Activated naive CD4-positive, alpha-beta T cell treated with anti-CD3 and anti-CD28 coated beads, Interleukin-2, amount 10 ng/mL, durations not matched to agents 7 days and 5 days (primary cell): Measurements from ENCODE around the gene MMS22L.

ENCODE experiments used
- CTCF ChIA-PET: fragments of 350-600 bp; sonication (Branson Sonifier 250); formaldehyde crosslinking; loops from one replicate; lab custom pipeline; 2021; ENCODE audit warnings: antibody characterized with exemption; lab: Charles Lee
- DNase-seq: peaks from one replicate; pipeline ENCODE4 v3.0.0-alpha.2; 2020
- H3K27ac Mint-ChIP-seq: one replicate; pipeline ENCODE4 v1.8.0; 2021; ENCODE audit warnings: mild to moderate bottlenecking, moderate library complexity, mixed read lengths
- H3K27me3 Mint-ChIP-seq: one replicate; pipeline ENCODE4 v1.8.0; 2021; ENCODE audit warnings: mild to moderate bottlenecking, mixed read lengths
- H3K36me3 Mint-ChIP-seq: one replicate; pipeline ENCODE4 v1.8.0; 2021; ENCODE audit warnings: mixed read lengths
- H3K4me1 Mint-ChIP-seq: one replicate; pipeline ENCODE4 v1.8.0; 2021; ENCODE audit warnings: mixed read lengths
- H3K4me3 Mint-ChIP-seq: one replicate; pipeline ENCODE4 v1.8.0; 2021; ENCODE audit warnings: mild to moderate bottlenecking, moderate library complexity, mixed read lengths
- H3K9me3 Mint-ChIP-seq: one replicate; pipeline ENCODE4 v1.8.0; 2021; ENCODE audit warnings: mixed read lengths

Gene MMS22L

GRCh38 chr6:97150932-97151331 lies 132.1 kb downstream of the MMS22L start:
- H3K4me3 Mint-ChIP-seq, result no peak overlapping the region
- H3K9me3 Mint-ChIP-seq, result peaks cover 3% of the 10 kb centered on the region
- H3K27me3 Mint-ChIP-seq, result no peaks in the 10 kb centered on the region
- CTCF ChIA-PET, result no interaction called here
- no peak for DNase-seq
- H3K4me1 Mint-ChIP-seq, result no peaks in the 10 kb centered on the region
- H3K36me3 Mint-ChIP-seq, result peaks cover 32% of the 10 kb centered on the region
- no peak overlapping the region for H3K27ac Mint-ChIP-seq

GRCh38 chr6:97147421-97147820 lies 135.6 kb downstream of the MMS22L start:
- Mint-ChIP-seq H3K9me3 (no peaks in the 10 kb centered on the region), H3K4me1 (no peaks in the 10 kb centered on the region), H3K27ac (no peak overlapping the region), H3K27me3 (no peaks in the 10 kb centered on the region), H3K4me3 (no peak overlapping the region), H3K36me3 (peaks cover 34% of the 10 kb centered on the region)
- DNase-seq, result no peak
- CTCF ChIA-PET, result no interaction called here

- no peaks in the 10 kb centered on the region for H3K9me3 Mint-ChIP-seq
- CTCF ChIA-PET, result no interaction called here
- DNase-seq, result no peak
- no peaks in the 10 kb centered on the region for H3K27me3 Mint-ChIP-seq
- H3K27ac Mint-ChIP-seq, result no peak overlapping the region
- no peak overlapping the region for H3K4me3 Mint-ChIP-seq
- H3K4me1 Mint-ChIP-seq, result no peaks in the 10 kb centered on the region
- H3K36me3 Mint-ChIP-seq, result peaks cover 29% of the 10 kb centered on the region
These were observed 137.3 kb downstream of the MMS22L start for GRCh38 chr6:97145691-97146090.

GRCh38 chr6:97141756-97142155 lies 141.3 kb downstream of the MMS22L start:
- H3K4me3 Mint-ChIP-seq, result no peak overlapping the region
- H3K4me1 Mint-ChIP-seq, result no peaks in the 10 kb centered on the region
- no peak overlapping the region for H3K27ac Mint-ChIP-seq
- peaks cover 15% of the 10 kb centered on the region for H3K36me3 Mint-ChIP-seq
- DNase-seq, result no peak
- no peaks in the 10 kb centered on the region for H3K9me3 Mint-ChIP-seq
- no peaks in the 10 kb centered on the region for H3K27me3 Mint-ChIP-seq
- CTCF ChIA-PET, result no interaction called here

GRCh38 chr6:97138581-97138980 lies 144.4 kb downstream of the MMS22L start:
- CTCF ChIA-PET, result no interaction called here
- Mint-ChIP-seq H3K27me3 (no peaks in the 10 kb centered on the region), H3K4me1 (no peaks in the 10 kb centered on the region), H3K4me3 (no peak overlapping the region), H3K36me3 (peaks cover 2% of the 10 kb centered on the region), H3K27ac (no peak overlapping the region), H3K9me3 (no peaks in the 10 kb centered on the region)
- DNase-seq, result no peak

GRCh38 chr6:97136626-97137358 lies 146.2 kb downstream of the MMS22L start:
- no peaks in the 10 kb centered on the region for H3K9me3 Mint-ChIP-seq
- H3K36me3 Mint-ChIP-seq, result peaks cover 1% of the 10 kb centered on the region
- no peak for DNase-seq
- no peak overlapping the region for H3K27ac Mint-ChIP-seq
- H3K27me3 Mint-ChIP-seq, result no peaks in the 10 kb centered on the region
- CTCF ChIA-PET, result no interaction called here
- no peaks in the 10 kb centered on the region for H3K4me1 Mint-ChIP-seq
- no peak overlapping the region for H3K4me3 Mint-ChIP-seq

GRCh38 chr6:97133067-97133466 lies 149.9 kb downstream of the MMS22L start:
- DNase-seq, result no peak
- Mint-ChIP-seq H3K9me3 (no peaks in the 10 kb centered on the region), H3K4me3 (no peak overlapping the region), H3K36me3 (peaks cover 1% of the 10 kb centered on the region), H3K27me3 (no peaks in the 10 kb centered on the region), H3K4me1 (no peaks in the 10 kb centered on the region), H3K27ac (no peak overlapping the region)
- CTCF ChIA-PET, result no interaction called here

GRCh38 chr6:97129106-97129505 lies 153.9 kb downstream of the MMS22L start:
- Mint-ChIP-seq H3K4me3 (no peak overlapping the region), H3K4me1 (no peaks in the 10 kb centered on the region), H3K27me3 (no peaks in the 10 kb centered on the region), H3K9me3 (no peaks in the 10 kb centered on the region), H3K36me3 (no peaks in the 10 kb centered on the region), H3K27ac (no peak overlapping the region)
- DNase-seq, result no peak
- CTCF ChIA-PET, result no interaction called here

- Mint-ChIP-seq H3K27me3 (no peaks in the 10 kb centered on the region), H3K36me3 (no peaks in the 10 kb centered on the region), H3K9me3 (no peaks in the 10 kb centered on the region), H3K27ac (no peak overlapping the region), H3K4me3 (no peak overlapping the region), H3K4me1 (no peaks in the 10 kb centered on the region)
- no peak for DNase-seq
- CTCF ChIA-PET, result no interaction called here
These were observed 154.5 kb downstream of the MMS22L start for GRCh38 chr6:97128507-97128906.

- CTCF ChIA-PET, result no interaction called here
- H3K4me1 Mint-ChIP-seq, result no peaks in the 10 kb centered on the region
- no peaks in the 10 kb centered on the region for H3K36me3 Mint-ChIP-seq
- H3K27me3 Mint-ChIP-seq, result peaks cover 6% of the 10 kb centered on the region
- no peaks in the 10 kb centered on the region for H3K9me3 Mint-ChIP-seq
- no peak overlapping the region for H3K4me3 Mint-ChIP-seq
- H3K27ac Mint-ChIP-seq, result no peak overlapping the region
- DNase-seq, result no peak
These were observed 159.4 kb downstream of the MMS22L start for GRCh38 chr6:97123652-97124051.

- no peak for DNase-seq
- Mint-ChIP-seq H3K36me3 (no peaks in the 10 kb centered on the region), H3K4me3 (no peak overlapping the region), H3K27ac (no peak overlapping the region), H3K27me3 (peaks cover 6% of the 10 kb centered on the region), H3K4me1 (no peaks in the 10 kb centered on the region), H3K9me3 (no peaks in the 10 kb centered on the region)
- CTCF ChIA-PET, result no interaction called here
These were observed 159.9 kb downstream of the MMS22L start for GRCh38 chr6:97123112-97123511.

GRCh38 chr6:97120511-97120910 lies 162.5 kb downstream of the MMS22L start:
- H3K9me3 Mint-ChIP-seq, result no peaks in the 10 kb centered on the region
- H3K36me3 Mint-ChIP-seq, result no peaks in the 10 kb centered on the region
- H3K27ac Mint-ChIP-seq, result no peak overlapping the region
- peaks cover 6% of the 10 kb centered on the region for H3K27me3 Mint-ChIP-seq
- H3K4me1 Mint-ChIP-seq, result no peaks in the 10 kb centered on the region
- H3K4me3 Mint-ChIP-seq, result no peak overlapping the region
- CTCF ChIA-PET, result no interaction called here
- no peak for DNase-seq

- H3K4me1 Mint-ChIP-seq, result peaks cover 6% of the 10 kb centered on the region
- CTCF ChIA-PET, result no interaction called here
- no peak overlapping the region for H3K27ac Mint-ChIP-seq
- no peak for DNase-seq
- H3K9me3 Mint-ChIP-seq, result no peaks in the 10 kb centered on the region
- no peak overlapping the region for H3K4me3 Mint-ChIP-seq
- H3K36me3 Mint-ChIP-seq, result no peaks in the 10 kb centered on the region
- peaks cover 8% of the 10 kb centered on the region for H3K27me3 Mint-ChIP-seq
These were observed 168.4 kb downstream of the MMS22L start for GRCh38 chr6:97114645-97115044.

- Mint-ChIP-seq H3K4me1 (peaks cover 6% of the 10 kb centered on the region), H3K36me3 (no peaks in the 10 kb centered on the region), H3K27ac (no peak overlapping the region), H3K27me3 (peaks cover 8% of the 10 kb centered on the region), H3K4me3 (no peak overlapping the region), H3K9me3 (no peaks in the 10 kb centered on the region)
- DNase-seq, result no peak
- CTCF ChIA-PET, result no interaction called here
These were observed 169.8 kb downstream of the MMS22L start for GRCh38 chr6:97113170-97113569.

GRCh38 chr6:97111243-97111642 lies 171.8 kb downstream of the MMS22L start:
- no peaks in the 10 kb centered on the region for H3K36me3 Mint-ChIP-seq
- H3K27ac Mint-ChIP-seq, result no peak overlapping the region
- H3K9me3 Mint-ChIP-seq, result no peaks in the 10 kb centered on the region
- no peak overlapping the region for H3K4me3 Mint-ChIP-seq
- peaks cover 6% of the 10 kb centered on the region for H3K4me1 Mint-ChIP-seq
- CTCF ChIA-PET, result no interaction called here
- peaks cover 8% of the 10 kb centered on the region for H3K27me3 Mint-ChIP-seq
- no peak for DNase-seq
